KOPT-K1 (cell line): ENCODE measurements around the gene CASK.

Experiments used
- H3K27ac ChIP-seq: fragments of 200-600 bp; sonication (generic); 2 replicates; pipeline ENCODE4 v1.5.1; 2016; ENCODE audit warnings: antibody characterized with exemption, mild to moderate bottlenecking, low read depth, low read length; ENCODE audit not compliant: poor library complexity, severe bottlenecking
- H3K36me3 ChIP-seq: fragments of 200-600 bp; sonication (generic); 2 replicates; pipeline ENCODE4 v1.5.1; 2017; ENCODE audit warnings: antibody characterized with exemption, mild to moderate bottlenecking, low read length, moderate library complexity; ENCODE audit not compliant: insufficient read depth
- H3K9me3 ChIP-seq: fragments of 200-600 bp; sonication (generic); 2 replicates; pipeline ENCODE4 v1.5.1; 2017; ENCODE audit warnings: antibody characterized with exemption, low read length, mild to moderate bottlenecking; ENCODE audit not compliant: insufficient read depth, poor library complexity, severe bottlenecking

The CASK gene

DNA sequence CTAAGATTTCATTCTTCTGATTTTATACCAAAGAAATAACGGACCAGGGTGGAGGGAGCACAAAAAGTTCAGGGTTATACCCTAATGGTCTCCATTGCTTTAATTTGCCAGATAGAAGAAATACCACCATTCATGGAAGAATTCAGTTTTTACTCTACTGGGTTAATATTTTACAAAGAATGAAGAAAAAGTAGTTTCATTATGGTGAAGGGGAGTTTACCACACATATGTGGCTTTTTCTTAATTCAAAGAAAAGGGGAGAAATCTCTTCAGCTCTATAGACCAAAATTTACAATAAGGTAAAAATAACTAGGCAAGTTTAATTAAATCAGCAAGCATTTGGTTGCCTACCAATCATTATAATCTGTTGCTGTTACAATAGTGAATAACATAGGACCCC lies 37.6 kb downstream of the CASK start:
- Histone ChIP-seq H3K36me3 (no peaks in the 10 kb centered on the region; the same call in 1 of the 2 replicates), H3K27ac (no peak overlapping the region), H3K9me3 (no peaks in the 10 kb centered on the region)

DNA sequence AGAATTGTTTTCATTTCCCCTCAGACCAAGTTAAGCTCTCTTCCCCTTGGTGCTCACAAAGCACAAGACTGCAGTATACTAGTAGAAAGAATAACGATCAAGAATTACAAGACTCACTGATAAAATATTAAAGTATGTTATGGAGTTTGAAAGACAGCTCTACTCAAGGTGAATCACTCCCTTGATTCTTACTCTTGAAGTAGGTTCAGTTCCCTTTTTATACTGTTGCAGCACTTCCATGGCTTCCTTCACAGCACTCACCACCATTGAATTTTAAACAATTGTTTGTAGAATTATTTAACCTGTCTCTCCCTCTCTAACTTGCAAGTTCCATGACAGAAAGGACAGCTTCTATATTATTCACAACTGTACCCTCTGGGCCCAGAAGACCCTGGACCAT lies 42.2 kb downstream of the CASK start:
- Histone ChIP-seq H3K36me3 (no peaks in the 10 kb centered on the region), H3K9me3 (no peaks in the 10 kb centered on the region), H3K27ac (no peak overlapping the region)

DNA sequence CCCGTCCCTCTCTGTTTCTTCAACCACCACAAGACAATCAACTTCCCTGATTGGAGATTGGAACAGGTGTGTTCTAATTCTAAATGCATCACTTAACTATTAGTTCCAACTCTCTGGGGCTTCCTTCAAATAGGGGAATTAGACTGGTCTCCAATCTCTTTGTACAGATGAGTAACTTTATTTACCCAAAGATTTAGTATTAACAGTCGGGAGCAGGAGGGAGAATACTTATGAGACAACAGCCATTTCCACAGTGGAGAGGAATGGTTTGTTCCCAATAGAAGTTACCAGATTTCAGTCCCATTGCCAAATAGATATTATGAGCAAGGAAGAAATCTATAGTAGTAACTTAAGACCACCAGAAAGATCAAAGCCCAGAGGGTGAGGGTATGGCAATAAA lies 46.2 kb downstream of the CASK start:
- no peaks in the 10 kb centered on the region for H3K36me3 ChIP-seq
- no peaks in the 10 kb centered on the region for H3K9me3 ChIP-seq
- H3K27ac ChIP-seq, result no peak overlapping the region

DNA sequence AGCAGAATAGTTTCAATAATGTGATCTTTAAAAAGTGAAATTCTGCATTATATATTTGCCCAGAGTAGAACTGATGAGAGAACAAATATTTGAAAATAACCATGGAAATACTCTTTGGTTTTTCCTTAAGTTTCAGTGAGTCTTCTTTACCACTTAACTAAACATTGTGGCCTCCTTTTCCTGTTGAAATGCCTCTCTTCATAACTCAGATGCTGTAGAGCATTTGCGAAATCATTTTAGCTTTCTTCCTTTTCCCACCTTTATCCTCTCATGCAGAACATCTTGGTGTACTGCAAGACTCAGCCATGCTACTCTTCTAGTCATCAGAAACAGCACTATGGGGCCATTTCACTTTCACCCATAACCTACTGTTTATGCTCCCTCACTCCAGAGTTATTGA lies 48.2 kb downstream of the CASK start:
- Histone ChIP-seq H3K36me3 (no peaks in the 10 kb centered on the region), H3K27ac (no peak overlapping the region), H3K9me3 (no peaks in the 10 kb centered on the region)

DNA sequence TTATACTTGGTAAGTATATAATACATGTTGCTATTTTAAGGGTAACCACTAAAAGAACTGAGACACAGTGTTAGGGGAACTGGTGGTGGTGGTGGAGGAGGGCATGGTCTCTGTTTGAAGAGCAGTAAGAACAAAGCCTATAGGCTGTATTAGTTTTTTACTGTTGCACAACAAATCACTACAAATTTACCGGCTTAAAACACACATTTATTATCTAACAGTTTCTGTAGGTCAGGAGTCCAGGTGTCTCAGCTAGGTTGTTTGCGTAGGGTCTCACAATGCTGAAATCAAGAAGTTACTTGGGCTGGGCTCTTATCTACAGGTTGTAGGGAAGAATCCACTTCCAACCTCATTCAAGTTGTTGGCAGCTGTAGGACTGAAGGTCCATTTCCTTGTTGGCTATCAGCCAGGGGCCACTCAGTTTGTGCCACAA lies 52.6 kb downstream of the CASK start:
- H3K27ac ChIP-seq, result no peak overlapping the region
- H3K36me3 ChIP-seq, result no peaks in the 10 kb centered on the region

DNA sequence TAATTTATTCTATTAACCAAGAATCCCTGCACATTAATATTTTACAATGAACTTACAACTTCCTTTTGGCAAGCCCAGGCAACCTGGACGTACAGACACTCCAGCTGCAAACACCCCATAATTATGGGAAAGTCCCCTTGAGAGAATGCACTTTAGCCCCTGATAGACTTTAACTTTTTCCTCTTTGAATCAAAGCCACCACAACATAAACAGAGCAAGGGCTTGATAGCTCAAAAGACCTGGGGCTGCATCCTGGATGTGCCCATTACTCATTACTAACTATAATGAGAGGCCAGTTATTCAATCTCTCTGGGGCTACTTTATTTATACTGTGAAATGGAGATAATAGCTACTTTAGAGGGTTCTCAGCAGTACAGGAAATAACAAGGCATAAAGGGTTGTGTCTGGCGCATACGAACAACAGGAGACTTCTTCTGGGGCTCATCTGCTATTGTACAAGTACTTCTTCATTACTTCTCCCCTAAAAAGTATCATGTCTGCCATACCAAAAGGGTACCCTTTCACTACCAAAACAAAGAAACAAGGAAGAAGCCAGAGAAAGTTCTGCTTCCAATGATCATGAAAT lies 54.9 kb downstream of the CASK start:
- H3K36me3 ChIP-seq, result no peaks in the 10 kb centered on the region
- no peak overlapping the region for H3K27ac ChIP-seq
- no peaks in the 10 kb centered on the region for H3K9me3 ChIP-seq

More for the DNA sequence above, 52.6 kb downstream of the CASK start:
- no peaks in the 10 kb centered on the region for H3K9me3 ChIP-seq

DNA sequence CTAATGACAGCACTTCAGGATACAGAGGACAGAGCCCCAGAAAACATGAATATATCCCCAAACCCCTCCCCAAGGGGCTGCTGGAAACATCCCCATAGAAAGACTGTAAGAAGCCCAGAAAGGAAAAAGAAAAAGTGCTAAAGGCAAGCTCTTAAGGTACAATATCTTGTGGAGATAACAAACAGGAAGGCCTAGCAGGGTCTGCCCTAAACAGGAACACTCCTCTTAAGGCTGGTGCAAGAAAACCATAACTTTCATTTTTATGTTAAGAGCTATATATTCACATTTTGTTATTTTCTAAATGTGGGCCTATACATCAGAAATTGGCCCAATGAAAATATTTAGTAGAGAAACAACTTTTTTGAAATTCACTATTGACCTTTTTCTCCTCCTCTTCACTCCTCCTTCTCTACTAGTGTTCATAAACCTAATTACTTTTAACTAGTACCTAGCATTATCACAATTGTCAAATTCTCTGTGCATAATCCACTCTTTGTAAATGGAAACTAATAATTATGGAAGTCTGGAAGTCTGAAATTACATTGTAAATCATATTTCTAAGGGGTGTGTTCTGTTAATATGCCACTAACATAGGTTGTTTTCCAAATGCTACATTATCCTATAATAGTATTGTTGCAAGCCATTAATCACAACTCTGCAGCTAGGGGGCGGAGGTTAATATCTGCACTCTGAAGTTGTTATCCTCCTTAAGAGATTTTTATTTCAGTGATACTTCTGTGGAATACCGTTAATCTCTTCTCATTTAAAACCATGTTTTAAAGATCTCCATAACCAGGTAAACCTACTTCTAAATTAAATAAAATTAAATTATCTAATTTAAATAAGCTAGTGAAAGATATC lies 59.8 kb downstream of the CASK start:
- Histone ChIP-seq H3K27ac (no peak overlapping the region), H3K9me3 (no peaks in the 10 kb centered on the region), H3K36me3 (no peaks in the 10 kb centered on the region; the same call in 1 of the 2 replicates)

DNA sequence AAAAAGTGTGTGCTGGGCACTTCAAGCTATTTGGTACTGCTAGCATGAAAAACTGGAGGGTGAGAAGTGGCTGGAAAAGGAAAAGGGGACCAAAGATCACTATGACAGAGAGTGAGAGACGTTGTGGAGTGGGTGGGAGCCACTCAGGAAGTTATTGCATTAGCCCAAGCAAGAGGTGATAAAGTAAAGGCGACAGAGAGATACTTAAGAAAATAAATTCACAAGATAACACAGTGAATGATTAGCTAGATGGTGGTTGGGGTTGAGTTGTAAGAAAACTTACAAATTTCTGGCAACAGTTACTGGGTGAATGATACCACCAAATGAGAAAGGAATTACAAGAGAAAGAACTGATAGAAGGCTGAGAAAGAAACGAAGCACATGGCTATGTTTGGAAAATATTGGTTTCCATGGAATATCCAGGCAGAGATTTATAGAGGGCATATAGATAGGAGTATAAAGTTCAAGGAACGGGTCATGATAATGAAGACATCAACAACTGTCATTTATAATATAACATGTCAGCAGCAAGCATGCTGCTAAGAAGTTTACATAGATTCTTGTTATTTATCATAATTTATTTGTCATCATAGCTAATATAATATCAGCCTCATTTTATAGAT lies 60.7 kb downstream of the CASK start:
- Histone ChIP-seq H3K27ac (no peak overlapping the region), H3K36me3 (no peaks in the 10 kb centered on the region; the same call in 1 of the 2 replicates), H3K9me3 (no peaks in the 10 kb centered on the region)

DNA sequence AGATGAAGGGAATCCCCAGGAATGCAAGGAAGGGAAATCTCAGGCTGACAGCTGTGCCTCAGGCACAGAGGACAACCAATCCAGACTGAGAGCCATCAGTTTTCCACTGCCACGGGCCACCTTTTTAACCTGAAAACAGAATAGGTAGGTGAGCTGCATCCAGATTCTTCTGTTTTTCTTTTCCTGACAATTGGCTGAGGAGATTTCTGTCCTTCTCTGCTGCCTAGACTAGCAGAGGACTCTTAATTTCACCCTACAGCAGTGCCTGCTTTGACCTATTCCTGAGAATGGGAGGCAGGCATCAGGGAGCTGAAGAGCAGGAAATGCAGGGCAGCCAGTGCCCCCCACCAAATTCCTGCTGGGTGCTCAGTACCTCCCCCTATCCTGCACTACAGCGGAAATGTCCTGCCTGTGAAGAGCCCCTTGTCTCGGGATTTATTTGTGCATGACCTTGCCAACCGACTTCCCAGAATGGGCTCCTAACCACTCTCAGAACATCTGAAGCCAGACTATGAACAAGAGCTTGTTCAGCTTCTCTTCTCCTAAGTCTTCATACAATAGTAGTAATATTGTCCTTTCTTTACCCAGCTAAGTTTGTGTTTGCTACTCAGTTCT lies 65.1 kb downstream of the CASK start:
- Histone ChIP-seq H3K36me3 (no peaks in the 10 kb centered on the region; the same call in 1 of the 2 replicates), H3K27ac (no peak overlapping the region), H3K9me3 (peaks cover 5% of the 10 kb centered on the region)

DNA sequence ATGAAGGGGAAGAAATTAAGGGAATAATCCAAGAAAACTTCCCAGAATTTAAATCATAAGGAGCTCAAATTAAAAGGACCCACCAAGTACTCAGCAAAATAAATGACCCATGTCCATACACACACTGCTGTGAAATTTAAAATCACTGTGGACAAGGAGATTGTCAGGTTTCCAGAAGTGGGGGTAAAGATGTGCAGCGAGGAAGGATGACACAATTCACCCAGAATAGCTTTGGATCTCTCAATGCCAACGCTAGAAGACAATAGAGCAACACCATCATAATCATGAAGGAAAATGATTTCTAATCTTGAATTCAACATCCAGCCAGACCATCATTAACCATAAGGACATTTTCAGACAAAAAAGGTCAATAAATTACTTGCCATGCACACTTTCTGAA lies 65.7 kb downstream of the CASK start:
- Histone ChIP-seq H3K36me3 (peaks cover 3% of the 10 kb centered on the region; the same call in 1 of the 2 replicates), H3K27ac (no peak overlapping the region), H3K9me3 (peaks cover 5% of the 10 kb centered on the region)

DNA sequence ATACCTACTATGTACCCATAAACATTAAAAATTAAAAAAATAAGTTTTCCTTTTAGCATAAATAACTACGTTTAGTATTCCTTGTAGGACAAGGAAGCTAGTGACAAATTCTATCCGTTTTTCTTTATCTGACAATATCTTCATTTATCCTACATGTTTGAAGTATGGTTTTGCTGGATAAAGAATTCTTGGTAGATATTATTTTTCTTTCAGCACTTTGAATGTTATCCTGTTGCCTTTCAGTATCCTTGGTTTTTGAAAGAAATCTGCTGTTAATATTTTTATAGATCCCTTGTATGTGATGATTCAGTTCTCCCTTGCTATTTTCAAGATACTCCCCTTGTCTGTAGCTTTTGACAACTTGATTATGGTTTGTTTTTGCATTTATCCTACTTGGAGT lies 76.6 kb downstream of the CASK start:
- peaks cover 33% of the 10 kb centered on the region for H3K36me3 ChIP-seq
- H3K9me3 ChIP-seq, result peaks cover 67% of the 10 kb centered on the region
- no peak overlapping the region for H3K27ac ChIP-seq

DNA sequence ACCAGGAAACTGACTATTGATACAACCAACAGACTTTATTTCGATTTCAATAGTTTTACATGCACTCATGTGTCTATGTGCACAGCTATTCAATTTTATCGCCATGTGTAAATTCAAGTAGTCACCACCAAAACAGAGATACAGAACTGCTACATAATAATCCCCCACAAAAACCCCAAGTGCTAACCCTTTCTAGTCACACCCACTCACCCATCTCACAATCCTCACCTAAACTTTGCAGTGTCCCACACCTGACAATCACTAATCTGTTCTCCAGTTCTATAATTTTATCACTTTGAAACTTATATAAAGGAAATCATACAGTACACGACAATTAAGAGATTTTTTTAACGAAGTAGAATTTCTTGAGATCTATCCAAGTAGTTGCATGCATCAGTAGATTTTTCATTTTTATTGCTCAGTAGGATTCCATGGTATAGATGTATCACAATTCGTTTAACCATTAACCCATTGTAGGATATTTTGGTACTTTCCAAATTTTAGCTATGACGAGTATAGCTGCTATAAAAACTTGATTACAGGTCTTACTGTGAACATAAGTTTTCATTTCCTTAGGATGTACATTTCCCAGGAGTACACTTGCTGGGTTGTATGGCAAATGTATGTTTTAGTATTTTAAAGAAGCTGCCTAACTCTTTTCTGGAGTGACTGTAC lies 85.9 kb downstream of the CASK start:
- H3K27ac ChIP-seq, result no peak overlapping the region
- peaks cover 7% of the 10 kb centered on the region for H3K36me3 ChIP-seq
- peaks cover 22% of the 10 kb centered on the region for H3K9me3 ChIP-seq

DNA sequence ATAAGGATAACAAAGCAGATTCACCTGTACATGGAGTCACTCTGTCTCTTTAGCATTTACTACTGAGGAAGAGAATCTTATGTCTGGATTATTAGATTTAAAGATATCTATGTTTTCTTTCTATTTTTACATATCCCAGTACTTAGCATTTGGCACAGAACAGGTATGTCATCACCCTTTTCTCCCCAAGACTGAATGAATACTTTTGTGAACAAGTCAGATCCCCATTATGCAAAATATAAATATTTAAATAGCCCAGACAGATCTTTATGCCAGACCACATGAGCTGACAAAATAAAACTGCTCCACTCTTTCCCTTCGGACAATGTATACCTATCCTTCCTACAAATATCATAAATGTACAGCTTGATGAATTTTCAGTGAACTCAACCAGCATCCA lies 94.5 kb downstream of the CASK start:
- Histone ChIP-seq H3K27ac (no peak overlapping the region), H3K36me3 (no peaks in the 10 kb centered on the region), H3K9me3 (no peaks in the 10 kb centered on the region)

DNA sequence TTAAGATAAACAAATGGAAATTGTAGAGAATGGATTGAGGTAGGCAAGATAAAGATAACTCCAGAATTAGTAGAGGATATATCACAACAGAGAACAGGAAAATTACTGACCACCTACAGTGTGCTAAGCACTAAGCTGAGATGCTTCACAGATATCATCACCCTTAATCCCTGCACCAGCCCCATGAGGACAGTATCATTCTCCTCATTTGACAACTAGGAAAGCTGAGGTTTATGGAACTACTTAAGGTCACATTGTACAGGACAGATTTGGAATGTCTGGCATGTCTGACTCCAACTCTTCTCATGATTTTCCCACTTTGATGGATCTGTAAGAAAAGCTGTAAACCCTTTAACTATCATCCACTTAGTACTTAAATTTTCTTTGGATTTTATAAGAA lies 95.5 kb downstream of the CASK start:
- H3K27ac ChIP-seq, result no peak overlapping the region
- no peaks in the 10 kb centered on the region for H3K9me3 ChIP-seq
- no peaks in the 10 kb centered on the region for H3K36me3 ChIP-seq

DNA sequence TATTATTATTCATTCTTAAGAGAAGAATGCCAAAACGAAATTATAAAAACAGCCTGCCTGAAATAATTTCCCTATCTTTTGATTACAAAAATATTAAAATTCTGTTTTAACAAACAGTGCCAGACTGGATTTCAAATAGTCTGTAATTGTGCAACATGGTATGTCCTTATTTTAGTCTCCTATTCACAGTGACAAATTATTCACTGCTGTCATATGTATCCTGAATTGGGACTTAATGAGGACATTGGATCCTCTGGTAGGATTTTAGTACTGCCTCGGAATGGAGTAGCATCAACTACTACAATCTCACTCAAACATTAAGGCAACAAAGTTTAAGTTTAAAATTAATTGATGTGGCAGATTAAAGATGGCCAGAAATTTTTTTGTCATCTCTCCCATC lies 97.6 kb downstream of the CASK start:
- H3K36me3 ChIP-seq, result no peaks in the 10 kb centered on the region

More for the DNA sequence above, 97.6 kb downstream of the CASK start:
- no peaks in the 10 kb centered on the region for H3K9me3 ChIP-seq
- no peak overlapping the region for H3K27ac ChIP-seq
